ENCODE measurements around the gene UNC13C. TPM values are rescaled to one million over a fixed set of nuclear protein-coding genes. Genes with fewer than 3 reads are reported as not detected.
"Not testable (repeated sequence)": the region's sequence is repeated elsewhere in the genome, so short reads cannot be mapped to it uniquely, and the experiment has no call there.

UNC13C gene
- total and polyA plus RNA-seq, 2 experiments from 2014 or later = not detected

- Histone ChIP-seq H4K20me1 (ENCODE audit: insufficient read depth) (no peaks in the 10 kb centered on the region), H3K4me2 (ENCODE audit: unreplicated experiment) (no peak overlapping the region), H3K27me3 (replicated peaks; ENCODE audit: insufficient read depth) (no peaks in the 10 kb centered on the region), H3K9ac (no peak overlapping the region), H3K79me2 (ENCODE audit: insufficient read depth) (no peaks in the 10 kb centered on the region), H3K9me3 (ENCODE audit: low read depth) (no peaks in the 10 kb centered on the region), H3F3A (ENCODE audit: insufficient read depth) (no peaks in the 10 kb centered on the region), H2AFZ (no peak overlapping the region), H3K4me3 (no peak overlapping the region), H3K4me1 (ENCODE audit: insufficient read depth) (no peaks in the 10 kb centered on the region), H3K9me2 (ENCODE audit: insufficient read depth) (no peaks in the 10 kb centered on the region), H3K27ac (no peak overlapping the region), H3K36me3 (ENCODE audit: low read depth) (no peaks in the 10 kb centered on the region)
- TF ChIP-seq EZH2 (IDR thresholded peaks at IDR 0.05; ENCODE audit: insufficient read depth, poor library complexity, severe bottlenecking) (no peak), EZH2phosphoT487 (IDR thresholded peaks at IDR 0.05; ENCODE audit: insufficient read depth, low read depth) (no peak)
- no peak for DNase-seq
- 2 to 5% methylated on average over 2 of the region's 2 CpGs for WGBS, 2 experiments (ENCODE audit: low coverage in 1 of 2, low lambda C conversion rate in 2 of 2, missing lambda C conversion rate in 2 of 2)
- in situ Hi-C loops (cut with MboI) = no loop called here
These were observed 432.2 kb downstream of the UNC13C start for GRCh38 chr15:54410481-54410880.

GRCh38 chr15:54424171-54424570 lies 445.9 kb downstream of the UNC13C start:
- in situ Hi-C loops (cut with MboI) = no loop called here
- no peak overlapping the region for H3K4me3 ChIP-seq
- H3K9ac ChIP-seq = no peak overlapping the region
- no peak overlapping the region for H3K27ac ChIP-seq
- no peaks in the 10 kb centered on the region for H3K9me2 ChIP-seq (ENCODE audit: insufficient read depth)
- no peaks in the 10 kb centered on the region for H3F3A ChIP-seq (ENCODE audit: insufficient read depth)
- H4K20me1 ChIP-seq (ENCODE audit: insufficient read depth) = no peaks in the 10 kb centered on the region
- H3K79me2 ChIP-seq (ENCODE audit: insufficient read depth) = no peaks in the 10 kb centered on the region
- 3 to 19% methylated on average over 2 of the region's 2 CpGs for WGBS, 2 experiments (ENCODE audit: low coverage in 1 of 2, low lambda C conversion rate in 2 of 2, missing lambda C conversion rate in 2 of 2)
- TF ChIP-seq EZH2phosphoT487 (IDR thresholded peaks at IDR 0.05; ENCODE audit: insufficient read depth, low read depth) = no peak
- TF ChIP-seq EZH2 (IDR thresholded peaks at IDR 0.05; ENCODE audit: insufficient read depth, poor library complexity, severe bottlenecking) = no peak
- no peak for DNase-seq
- H2AFZ ChIP-seq = no peak overlapping the region
- no peaks in the 10 kb centered on the region for H3K27me3 ChIP-seq (replicated peaks; ENCODE audit: insufficient read depth)
- no peak overlapping the region for H3K4me2 ChIP-seq (ENCODE audit: unreplicated experiment)
- H3K36me3 ChIP-seq (ENCODE audit: low read depth) = no peaks in the 10 kb centered on the region
- no peaks in the 10 kb centered on the region for H3K9me3 ChIP-seq (ENCODE audit: low read depth)
- no peaks in the 10 kb centered on the region for H3K4me1 ChIP-seq (ENCODE audit: insufficient read depth)

GRCh38 chr15:54428596-54428995 lies 450.4 kb downstream of the UNC13C start:
- TF ChIP-seq EZH2 (IDR thresholded peaks at IDR 0.05; ENCODE audit: insufficient read depth, poor library complexity, severe bottlenecking) (no peak), EZH2phosphoT487 (IDR thresholded peaks at IDR 0.05; ENCODE audit: insufficient read depth, low read depth) (no peak)
- H3K9me2 ChIP-seq (ENCODE audit: insufficient read depth) = no peaks in the 10 kb centered on the region
- in situ Hi-C loops (cut with MboI) = no loop called here
- no peaks in the 10 kb centered on the region for H3K27me3 ChIP-seq (replicated peaks; ENCODE audit: insufficient read depth)
- no peak overlapping the region for H2AFZ ChIP-seq
- no peak for DNase-seq
- H3K4me3 ChIP-seq = no peak overlapping the region
- H3K4me1 ChIP-seq (ENCODE audit: insufficient read depth) = no peaks in the 10 kb centered on the region
- no peak overlapping the region for H3K9ac ChIP-seq
- H3K27ac ChIP-seq = no peak overlapping the region
- no peaks in the 10 kb centered on the region for H3K36me3 ChIP-seq (ENCODE audit: low read depth)
- no peak overlapping the region for H3K4me2 ChIP-seq (ENCODE audit: unreplicated experiment)
- no peaks in the 10 kb centered on the region for H3F3A ChIP-seq (ENCODE audit: insufficient read depth)
- no peaks in the 10 kb centered on the region for H4K20me1 ChIP-seq (ENCODE audit: insufficient read depth)
- no peaks in the 10 kb centered on the region for H3K9me3 ChIP-seq (ENCODE audit: low read depth)
- WGBS, 2 experiments (ENCODE audit: low coverage in 1 of 2, low lambda C conversion rate in 2 of 2, missing lambda C conversion rate in 2 of 2) = 14 to 15% methylated on average over 4 of the region's 4 CpGs
- no peaks in the 10 kb centered on the region for H3K79me2 ChIP-seq (ENCODE audit: insufficient read depth)

- H3K27me3 ChIP-seq (replicated peaks; ENCODE audit: insufficient read depth); H3F3A ChIP-seq (ENCODE audit: insufficient read depth); H3K79me2 ChIP-seq (ENCODE audit: insufficient read depth); H3K9me2 ChIP-seq (ENCODE audit: insufficient read depth); H3K4me2 ChIP-seq (ENCODE audit: unreplicated experiment); H3K9me3 ChIP-seq (ENCODE audit: low read depth); H4K20me1 ChIP-seq (ENCODE audit: insufficient read depth); H3K9ac ChIP-seq; DNase-seq; H3K27ac ChIP-seq; H2AFZ ChIP-seq; H3K4me3 ChIP-seq; in situ Hi-C loops (cut with MboI); H3K4me1 ChIP-seq (ENCODE audit: insufficient read depth); H3K36me3 ChIP-seq (ENCODE audit: low read depth): not testable (repeated sequence)
- 46 to 47% methylated on average over 8 to 9 of the region's 9 CpGs for WGBS, 2 experiments (ENCODE audit: low coverage in 1 of 2, low lambda C conversion rate in 2 of 2, missing lambda C conversion rate in 2 of 2)
These were observed 472.0 kb downstream of the UNC13C start for GRCh38 chr15:54450288-54450687.

- no peaks in the 10 kb centered on the region for H4K20me1 ChIP-seq (ENCODE audit: insufficient read depth)
- H2AFZ ChIP-seq = no peak overlapping the region
- no peak overlapping the region for H3K4me2 ChIP-seq (ENCODE audit: unreplicated experiment)
- no peak overlapping the region for H3K4me3 ChIP-seq
- TF ChIP-seq EZH2 (IDR thresholded peaks at IDR 0.05; ENCODE audit: insufficient read depth, poor library complexity, severe bottlenecking) (no peak), EZH2phosphoT487 (IDR thresholded peaks at IDR 0.05; ENCODE audit: insufficient read depth, low read depth) (no peak)
- H3K9me2 ChIP-seq (ENCODE audit: insufficient read depth) = no peaks in the 10 kb centered on the region
- no peaks in the 10 kb centered on the region for H3K27me3 ChIP-seq (replicated peaks; ENCODE audit: insufficient read depth)
- DNase-seq = no peak
- no peaks in the 10 kb centered on the region for H3K9me3 ChIP-seq (ENCODE audit: low read depth)
- H3K27ac ChIP-seq = no peak overlapping the region
- no peaks in the 10 kb centered on the region for H3K79me2 ChIP-seq (ENCODE audit: insufficient read depth)
- 0% methylated on average over 1 of the region's 1 CpG for WGBS, 2 experiments (ENCODE audit: low coverage in 1 of 2, low lambda C conversion rate in 2 of 2, missing lambda C conversion rate in 2 of 2)
- no peak overlapping the region for H3K9ac ChIP-seq
- in situ Hi-C loops (cut with MboI) = no loop called here
- H3K4me1 ChIP-seq (ENCODE audit: insufficient read depth) = no peaks in the 10 kb centered on the region
- H3K36me3 ChIP-seq (ENCODE audit: low read depth) = no peaks in the 10 kb centered on the region
- H3F3A ChIP-seq (ENCODE audit: insufficient read depth) = no peaks in the 10 kb centered on the region
These were observed 478.2 kb downstream of the UNC13C start for GRCh38 chr15:54456413-54456812.
